Muscle of leg (tissue), 11 donors: Measurements from ENCODE around the gene FBXO44. TPM values are rescaled to one million over a fixed set of nuclear protein-coding genes. Genes with fewer than 3 reads are reported as not detected.

Source experiments
- DNase-seq: peaks from one replicate; pipeline ENCODE4 v3.0.0; 2013
- H3K27ac ChIP-seq: one replicate; pipeline ENCODE4 v1.5.1; 2013; ENCODE audit warnings: mild to moderate bottlenecking, low read length, control low read depth
- H3K27me3 ChIP-seq: one replicate; pipeline ENCODE4 v1.6.1; 2013; ENCODE audit warnings: low read length; ENCODE audit not compliant: control insufficient read depth, insufficient read depth
- H3K36me3 ChIP-seq: one replicate; pipeline ENCODE4 v1.6.1; 2013; ENCODE audit warnings: low read length; ENCODE audit not compliant: control insufficient read depth, insufficient read depth
- H3K4me1 ChIP-seq: one replicate; pipeline ENCODE4 v1.6.1; 2013; ENCODE audit warnings: low read length; ENCODE audit not compliant: control insufficient read depth, insufficient read depth
- H3K4me3 ChIP-seq: one replicate; pipeline ENCODE4 v1.5.1; 2013; ENCODE audit warnings: low read length, control low read depth
- H3K9me3 ChIP-seq: replicated peaks from 2 replicates; pipeline ENCODE4 v1.6.1; 2013; ENCODE audit warnings: low read depth, low read length; ENCODE audit not compliant: control insufficient read depth
- WGBS: methylation state at CpG from one replicate; pipeline ENCODE4 v1.1.5; 2013; ENCODE audit warnings: missing lambda C conversion rate; ENCODE audit not compliant: insufficient coverage; 5-methylcytosine and 5-hydroxymethylcytosine counted together
- polyA plus RNA-seq, 8 donors: library from polyadenylated mRNA; unstranded; fragments of 120-200 nt; gene quantifications; one replicate each; pipeline versions ENCODE4 v1.2.1 to v1.2.3, GENCODE V29; 2013; ENCODE audit warnings: inconsistent platforms in 1 of 8, low replicate concordance in 1 of 8; ENCODE audit not compliant: insufficient read length in 8 of 8, insufficient read depth in 1 of 8
- total RNA-seq: library from RNA; stranded (reverse); fragments of 120-200 nt; gene quantifications from one replicate; pipeline ENCODE4 v1.2.4, GENCODE V29; 2013

The FBXO44 gene
- total and polyA plus RNA-seq, 9 donors: 4.1 to 8.3 (median 4.6) TPM

DNA sequence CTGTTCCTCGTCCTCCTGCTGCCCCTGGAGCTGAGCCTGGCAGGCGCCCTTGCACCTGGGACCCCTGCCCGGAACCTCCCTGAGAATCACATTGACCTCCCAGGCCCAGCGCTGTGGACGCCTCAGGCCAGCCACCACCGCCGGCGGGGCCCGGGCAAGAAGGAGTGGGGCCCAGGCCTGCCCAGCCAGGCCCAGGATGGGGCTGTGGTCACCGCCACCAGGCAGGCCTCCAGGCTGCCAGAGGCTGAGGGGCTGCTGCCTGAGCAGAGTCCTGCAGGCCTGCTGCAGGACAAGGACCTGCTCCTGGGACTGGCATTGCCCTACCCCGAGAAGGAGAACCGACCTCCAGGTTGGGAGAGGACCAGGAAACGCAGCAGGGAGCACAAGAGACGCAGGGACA, 51.6 kb downstream of the FBXO44 start:
- 87% methylated on average over 14 of the region's 14 CpGs for WGBS
- peaks cover 27% of the 10 kb centered on the region for H3K27me3 ChIP-seq
- DNase-seq: no peak

DNA sequence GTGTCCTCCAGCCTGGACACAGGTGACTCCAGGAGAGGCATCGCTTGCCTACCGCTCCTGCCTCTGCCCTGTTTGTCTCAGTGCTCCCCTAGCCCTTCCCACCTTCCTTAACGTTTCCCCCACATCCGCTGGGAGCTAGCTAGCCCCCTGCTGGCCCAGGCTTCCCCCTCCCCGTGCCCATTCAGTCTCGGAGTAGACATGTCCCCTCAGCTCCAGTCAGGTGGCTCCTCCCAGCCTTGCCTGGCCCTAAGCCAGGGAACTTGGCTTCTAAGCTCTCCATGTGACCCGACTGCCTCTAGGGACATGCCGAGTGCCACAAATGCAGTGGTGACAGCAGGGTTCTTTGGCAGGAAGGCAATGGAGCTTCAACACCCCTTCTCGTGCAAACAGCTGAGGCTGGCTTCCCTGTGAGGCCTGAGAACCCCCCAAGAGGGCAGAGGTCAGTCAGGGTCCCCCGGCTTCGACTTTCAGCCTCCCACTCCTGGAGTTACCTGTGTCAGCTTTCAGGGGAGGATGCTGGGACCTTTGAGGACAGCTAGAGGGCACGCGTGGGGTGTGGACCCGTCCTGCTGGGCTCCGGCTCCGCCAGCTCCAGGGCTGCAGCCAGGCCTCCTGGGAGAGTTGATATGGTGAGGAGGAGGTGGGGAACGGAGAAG, 53.1 kb downstream of the FBXO44 start:
- Histone ChIP-seq H3K27ac (no peak overlapping the region), H3K4me1 (peaks cover 16% of the 10 kb centered on the region), H3K36me3 (no peaks in the 10 kb centered on the region), H3K4me3 (no peak overlapping the region), H3K9me3 (no peaks in the 10 kb centered on the region), H3K27me3 (peaks cover 23% of the 10 kb centered on the region)
- DNase-seq: peak; percentile 73
- WGBS: 51% methylated on average over 16 of the region's 17 CpGs

More for the DNA sequence above, 51.6 kb downstream of the FBXO44 start:
- Histone ChIP-seq H3K36me3 (no peaks in the 10 kb centered on the region), H3K27ac (no peak overlapping the region), H3K4me1 (peaks cover 26% of the 10 kb centered on the region), H3K4me3 (no peak overlapping the region), H3K9me3 (no peaks in the 10 kb centered on the region)

DNA sequence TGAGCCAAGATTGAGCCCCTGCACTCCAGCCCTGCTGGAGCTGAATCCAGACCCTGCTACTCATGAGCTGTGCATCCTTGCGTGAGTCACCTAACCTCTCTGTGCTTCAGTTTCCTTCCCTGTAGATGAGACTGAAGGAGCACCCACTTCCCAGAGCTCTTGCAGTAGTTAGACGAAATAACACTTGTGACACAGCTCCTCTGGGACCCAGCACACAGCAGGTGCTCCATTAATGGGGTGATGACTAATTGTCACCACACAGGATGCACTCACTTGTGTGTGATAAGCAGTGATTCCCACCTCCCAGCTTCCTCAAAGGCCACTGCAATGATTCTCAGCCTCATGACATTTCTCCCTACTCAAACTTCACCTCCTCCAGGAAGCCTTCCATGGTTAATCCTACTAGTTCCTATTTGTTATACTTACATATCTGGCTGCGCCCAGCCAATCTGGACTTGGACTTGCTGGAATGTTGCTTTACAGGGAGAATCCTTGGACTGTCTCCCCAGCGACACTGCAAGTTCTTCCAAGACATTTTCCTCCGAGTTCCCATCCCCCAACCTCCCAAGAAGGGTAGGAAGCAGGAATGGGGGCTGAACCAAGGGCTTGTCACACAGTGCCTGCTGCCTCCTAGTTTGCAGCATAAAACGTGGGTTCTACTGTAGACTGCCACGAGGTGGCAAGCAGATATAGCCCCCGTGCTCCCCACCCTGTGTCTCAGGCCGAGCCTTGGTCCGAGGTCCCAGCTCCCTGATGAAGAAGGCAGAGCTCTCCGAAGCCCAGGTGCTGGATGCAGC, 54.1 kb downstream of the FBXO44 start:
- Histone ChIP-seq H3K27ac (no peak overlapping the region), H3K27me3 (peaks cover 18% of the 10 kb centered on the region)

DNA sequence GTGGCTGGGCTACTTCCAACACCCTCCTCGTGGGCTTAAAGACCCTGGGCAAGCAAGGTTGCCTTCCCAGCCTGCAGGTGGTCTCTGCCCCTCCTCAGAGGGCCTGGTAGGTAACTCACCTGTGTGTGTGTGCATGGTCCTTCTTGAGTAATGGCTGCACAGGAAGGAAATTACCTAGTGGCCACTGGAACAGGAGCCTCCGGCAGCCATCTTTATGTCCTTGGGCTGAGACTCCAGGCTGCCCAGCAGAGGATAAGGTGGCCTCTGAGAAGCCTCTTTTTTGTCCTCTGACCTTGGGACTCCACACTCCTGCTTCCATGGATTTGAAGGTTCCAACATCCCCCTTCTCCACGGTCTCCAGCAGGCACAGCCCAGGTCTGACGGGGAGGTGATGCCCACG, 56.8 kb downstream of the FBXO44 start:
- no peak for DNase-seq
- H3K4me1 ChIP-seq: peaks cover 11% of the 10 kb centered on the region
- H3K9me3 ChIP-seq: no peaks in the 10 kb centered on the region
- H3K27me3 ChIP-seq: peaks cover 2% of the 10 kb centered on the region
- H3K36me3 ChIP-seq: no peaks in the 10 kb centered on the region
- no peak overlapping the region for H3K27ac ChIP-seq
- H3K4me3 ChIP-seq: no peak overlapping the region
- no CpG with 5 or more reads among the region's 5 CpGs for WGBS

More for the DNA sequence above, 54.1 kb downstream of the FBXO44 start:
- H3K4me1 ChIP-seq: peaks cover 16% of the 10 kb centered on the region
- no peaks in the 10 kb centered on the region for H3K36me3 ChIP-seq
- DNase-seq: no peak
- H3K9me3 ChIP-seq: no peaks in the 10 kb centered on the region
- 77% methylated on average over 6 of the region's 11 CpGs for WGBS
- H3K4me3 ChIP-seq: no peak overlapping the region

DNA sequence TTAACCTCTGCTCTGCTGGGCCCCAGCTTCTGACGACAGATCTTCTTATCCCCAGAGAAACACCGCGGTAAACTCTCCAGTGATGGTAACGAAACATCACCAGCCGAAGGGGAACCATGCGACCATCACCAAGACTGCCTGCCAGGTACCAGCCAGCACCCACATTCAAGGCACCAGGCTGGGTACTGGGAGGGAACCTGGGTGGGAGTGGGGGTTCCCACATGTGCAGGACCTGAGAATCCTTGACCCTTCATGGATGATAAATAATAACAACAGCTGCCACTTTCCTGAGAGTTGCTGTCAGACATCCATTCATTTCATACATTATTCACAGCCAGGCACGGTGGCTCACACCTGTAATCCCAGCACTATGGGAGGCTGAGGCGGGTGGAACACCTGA, 57.6 kb downstream of the FBXO44 start:
- 92% methylated on average over 7 of the region's 8 CpGs for WGBS
- H3K27me3 ChIP-seq: peaks cover 2% of the 10 kb centered on the region
- no peak for DNase-seq

More for the DNA sequence above, 57.6 kb downstream of the FBXO44 start:
- H3K4me1 ChIP-seq: peaks cover 9% of the 10 kb centered on the region
- H3K4me3 ChIP-seq: no peak overlapping the region
- no peaks in the 10 kb centered on the region for H3K9me3 ChIP-seq
- no peak overlapping the region for H3K27ac ChIP-seq
- H3K36me3 ChIP-seq: no peaks in the 10 kb centered on the region

Other genes starting within 250 kb of the FBXO44 start
- gene DISP3, start 175.7 kb upstream of the FBXO44 start, total RNA-seq: 0.18 TPM
- gene DISP3, start 175.7 kb upstream of the FBXO44 start, polyA plus RNA-seq: under 1 TPM; 0.09 to 0.58 (median 0.18) TPM
- gene FBXO2, start 448 bp upstream of the FBXO44 start, total RNA-seq: 0.58 TPM
- 1 to 10 TPM in 2 of 8 donors, under 1 TPM in 6; 0.09 to 4.5 (median 0.42) TPM for gene FBXO2, start 448 bp upstream of the FBXO44 start, polyA plus RNA-seq
- 5.2 TPM for gene FBXO6, start 9.3 kb downstream of the FBXO44 start, total RNA-seq
- gene FBXO6, start 9.3 kb downstream of the FBXO44 start, polyA plus RNA-seq: 1 to 10 TPM; 2.7 to 5.9 (median 4.9) TPM
- 35.0 TPM for gene MAD2L2, start 26.3 kb downstream of the FBXO44 start, total RNA-seq
- 10 to 100 TPM; 25.1 to 39.9 (median 30.8) TPM for gene MAD2L2, start 26.3 kb downstream of the FBXO44 start, polyA plus RNA-seq
- gene DRAXIN, start 36.8 kb downstream of the FBXO44 start, total RNA-seq: 0.27 TPM
- gene DRAXIN, start 36.8 kb downstream of the FBXO44 start, polyA plus RNA-seq: under 1 TPM; 0.20 to 0.56 (median 0.30) TPM
- 24.8 TPM for gene AGTRAP, start 81.3 kb downstream of the FBXO44 start, total RNA-seq
- gene AGTRAP, start 81.3 kb downstream of the FBXO44 start, polyA plus RNA-seq: 10 to 100 TPM; 14.8 to 22.3 (median 17.4) TPM
- gene C1orf167, start 107.3 kb downstream of the FBXO44 start, total RNA-seq: 20.6 TPM
- 10 to 100 TPM in 5 of 8 donors, 1 to 10 TPM in 3; 3.1 to 24.9 (median 12.4) TPM for gene C1orf167, start 107.3 kb downstream of the FBXO44 start, polyA plus RNA-seq
- gene MTHFR, start 151.1 kb downstream of the FBXO44 start, total RNA-seq: 31.9 TPM
- gene MTHFR, start 151.1 kb downstream of the FBXO44 start, polyA plus RNA-seq: 10 to 100 TPM; 23.8 to 50.1 (median 35.9) TPM
- gene CLCN6, start 151.3 kb downstream of the FBXO44 start, total RNA-seq: 7.5 TPM
- 10 to 100 TPM in 7 of 8 donors, 1 to 10 TPM in 1; 8.8 to 16.2 (median 12.0) TPM for gene CLCN6, start 151.3 kb downstream of the FBXO44 start, polyA plus RNA-seq
- gene NPPA, start 192.9 kb downstream of the FBXO44 start, total RNA-seq: 0.93 TPM
- gene NPPA, start 192.9 kb downstream of the FBXO44 start, polyA plus RNA-seq: 1 to 10 TPM; 1.1 to 3.2 (median 2.2) TPM
- gene NPPB, start 204.1 kb downstream of the FBXO44 start, total RNA-seq: not detected
- not detected for gene NPPB, start 204.1 kb downstream of the FBXO44 start, polyA plus RNA-seq